Fibroblast of peridontal ligament (primary cell): ENCODE measurements around the gene MYRFL.
"Not testable (repeated sequence)": the region's sequence is repeated elsewhere in the genome, so short reads cannot be mapped to it uniquely, and the experiment has no call there.

Source experiments
- DNase-seq: peaks from one replicate; pipeline ENCODE4 v3.0.0-alpha.2; 2010; ENCODE audit errors: extremely low read depth

MYRFL gene

DNA sequence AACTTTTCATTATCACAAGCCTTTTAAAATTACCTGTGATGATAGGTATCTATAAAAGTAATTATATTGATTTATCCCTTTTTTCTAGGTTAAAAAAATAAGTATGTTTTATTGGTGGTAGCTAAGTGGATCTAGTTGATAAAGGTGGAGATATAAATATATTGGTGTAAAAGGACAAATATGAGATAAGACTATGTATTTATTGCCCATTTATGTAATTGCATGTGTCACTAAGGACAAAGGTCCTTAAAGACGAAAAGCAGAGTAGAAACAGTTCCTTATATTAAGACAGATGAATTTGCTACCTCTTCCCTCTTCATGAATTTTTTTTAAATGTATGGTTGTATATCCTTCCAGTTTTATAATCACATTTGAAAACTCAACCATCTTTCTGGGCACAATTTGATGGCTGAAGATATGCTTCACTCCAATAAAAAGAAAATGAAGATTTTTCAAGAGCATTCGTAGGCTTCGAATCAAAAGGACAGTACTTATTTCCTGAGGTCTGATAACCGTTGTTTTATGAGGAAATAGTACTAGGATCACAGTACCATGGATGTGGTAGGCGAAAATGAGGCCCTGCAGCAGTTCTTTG, at the start of gene MYRFL:
TSS of gene MYRFL (plus strand) at position 262 of the 595 bp plus-strand sequence. CDS start at position 553, 291 bp downstream.
- no peak for DNase-seq

DNA sequence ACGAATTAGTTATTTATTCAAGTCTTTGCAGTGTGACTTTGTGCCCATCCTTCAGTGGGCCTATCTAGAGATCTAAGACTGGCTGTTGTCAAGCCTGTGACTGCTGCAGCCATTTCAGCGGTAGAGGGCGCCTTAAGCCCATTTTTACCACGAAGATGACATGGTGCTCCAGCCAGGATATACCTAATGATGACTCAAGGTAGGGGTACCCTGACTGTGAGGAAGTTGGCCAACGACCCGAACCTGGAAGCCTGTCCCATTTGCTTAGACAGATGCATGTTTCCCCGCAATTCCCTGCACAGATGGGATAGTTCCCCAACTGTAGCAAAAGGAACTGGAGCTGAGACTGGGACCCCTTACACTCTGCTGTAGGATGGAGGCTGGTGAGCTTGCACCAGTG, 45.1 kb upstream of the MYRFL start:
- DNase-seq, result peak; percentile 9

DNA sequence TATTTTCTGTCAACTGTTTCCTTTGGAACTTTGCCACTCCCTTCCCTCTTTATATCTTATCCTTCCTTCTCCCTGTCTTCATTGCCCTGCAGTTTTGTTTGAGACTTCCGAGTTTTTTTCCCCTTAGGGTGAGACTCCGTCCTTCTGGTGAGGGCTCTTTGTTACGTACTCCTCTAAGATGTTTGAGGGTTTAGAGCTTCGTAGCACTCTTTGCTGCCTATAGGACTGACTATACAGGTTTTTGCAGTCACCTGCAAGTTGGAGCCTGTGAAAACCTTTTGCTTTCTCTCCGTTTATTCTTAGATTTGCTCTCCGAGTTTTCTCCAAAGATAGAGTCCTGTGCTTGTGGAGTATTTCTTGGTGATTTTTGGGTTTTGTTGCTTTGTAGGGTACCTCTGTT, 41.7 kb upstream of the MYRFL start:
- DNase-seq, result no peak

DNA sequence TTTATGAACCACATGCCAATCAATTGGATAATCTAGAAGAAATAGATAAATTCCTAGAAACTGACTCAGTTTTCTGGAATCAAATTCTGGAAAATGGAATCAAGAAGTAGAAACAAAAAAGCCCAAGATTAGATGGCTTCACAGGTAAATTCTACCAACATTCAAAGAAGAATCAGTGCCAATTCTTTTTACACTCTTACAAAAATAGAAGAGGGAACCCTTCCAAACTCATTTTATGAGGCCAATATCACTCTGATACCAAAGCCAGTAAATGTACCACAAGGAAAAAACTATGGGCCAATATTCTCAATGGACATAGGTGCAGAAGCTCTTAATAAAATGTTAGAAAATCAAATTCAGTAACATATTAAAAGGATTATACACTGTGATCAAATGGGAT, 35.7 kb upstream of the MYRFL start:
- no peak for DNase-seq

DNA sequence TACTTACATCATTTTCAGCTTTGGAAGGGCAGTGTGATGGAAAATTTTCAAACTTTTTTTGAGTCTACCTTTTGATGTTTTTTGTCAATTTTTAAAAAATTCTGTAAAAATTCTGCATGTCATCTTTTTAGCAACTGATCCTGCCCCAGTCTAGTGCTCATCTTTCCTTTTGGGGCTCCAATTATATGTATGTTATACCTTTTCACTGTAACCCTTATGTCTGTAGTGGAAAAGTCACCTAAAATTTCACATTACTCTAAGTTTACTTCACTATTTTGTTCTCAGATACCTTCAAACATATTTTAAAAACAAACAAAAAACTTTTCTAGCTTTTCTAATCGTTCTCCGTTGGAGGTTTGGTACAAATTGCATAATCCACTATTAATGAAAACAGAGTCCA, 32.5 kb upstream of the MYRFL start:
- no peak for DNase-seq

DNA sequence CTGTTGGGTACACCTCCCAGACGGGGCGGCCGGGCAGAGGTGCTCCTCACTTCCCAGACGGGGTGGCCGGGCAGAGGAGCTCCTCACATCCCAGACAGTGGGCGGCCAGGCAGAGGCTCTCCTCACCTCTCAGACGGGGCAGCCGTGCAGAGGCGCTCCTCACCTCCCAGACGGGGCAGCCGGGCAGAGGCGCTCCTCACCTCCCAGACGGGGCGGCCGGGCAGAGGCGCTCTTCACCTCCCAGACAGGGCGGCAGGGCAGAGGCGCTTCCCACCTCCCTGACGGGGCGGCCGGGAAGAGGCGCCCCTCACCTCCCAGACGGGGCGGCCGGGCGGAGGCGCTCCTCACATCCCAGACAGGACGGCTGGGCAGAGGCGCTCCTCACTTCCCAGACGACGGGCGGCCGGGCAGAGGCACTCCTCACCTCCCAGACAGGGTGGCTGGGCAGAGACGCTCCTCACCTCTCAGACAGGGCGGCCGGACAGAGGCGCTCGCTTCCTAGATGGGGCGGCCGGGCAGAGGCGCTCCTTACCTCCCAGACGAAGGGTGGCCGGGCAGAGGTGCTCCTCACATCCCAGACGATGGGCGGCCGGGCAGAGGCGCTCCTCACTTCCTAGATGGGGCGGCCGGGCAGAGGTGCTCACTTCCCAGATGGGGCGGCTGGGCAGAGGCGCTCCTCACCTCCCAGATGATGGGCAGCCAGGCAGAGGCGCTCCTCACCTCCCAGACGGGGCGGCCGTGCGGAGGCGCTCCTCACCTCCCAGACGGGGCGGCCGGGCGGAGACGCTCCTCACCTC, 17.7 kb upstream of the MYRFL start:
- DNase-seq, result not testable (repeated sequence)

DNA sequence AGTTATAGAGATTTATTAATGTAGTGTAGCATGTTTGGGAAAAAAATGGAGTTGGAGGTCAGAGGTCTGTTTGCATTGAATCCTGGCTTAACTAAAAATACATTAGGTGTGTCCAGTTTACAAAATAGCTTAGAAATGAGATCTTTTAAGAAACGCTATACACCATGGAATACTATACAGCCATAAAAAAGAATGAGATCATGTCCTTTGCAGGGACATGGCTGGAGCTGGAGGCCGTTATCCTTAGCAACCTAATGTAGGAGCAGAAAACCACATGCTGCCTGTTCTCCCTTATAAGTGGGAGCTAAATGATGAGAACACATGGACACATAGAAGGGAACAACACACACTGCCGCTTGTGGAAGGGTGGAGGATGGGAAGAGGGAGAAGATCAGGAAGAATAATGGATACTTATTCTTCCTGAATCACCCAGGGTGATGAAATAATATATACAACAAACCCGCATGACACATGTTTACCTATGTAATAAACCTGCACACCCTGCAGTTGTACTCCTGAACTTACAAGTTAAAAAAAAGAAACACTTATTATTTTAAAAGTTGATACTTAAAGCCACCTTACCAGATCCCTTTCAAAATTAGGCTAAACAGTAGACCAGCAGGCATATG, 14.0 kb upstream of the MYRFL start:
- no peak for DNase-seq

DNA sequence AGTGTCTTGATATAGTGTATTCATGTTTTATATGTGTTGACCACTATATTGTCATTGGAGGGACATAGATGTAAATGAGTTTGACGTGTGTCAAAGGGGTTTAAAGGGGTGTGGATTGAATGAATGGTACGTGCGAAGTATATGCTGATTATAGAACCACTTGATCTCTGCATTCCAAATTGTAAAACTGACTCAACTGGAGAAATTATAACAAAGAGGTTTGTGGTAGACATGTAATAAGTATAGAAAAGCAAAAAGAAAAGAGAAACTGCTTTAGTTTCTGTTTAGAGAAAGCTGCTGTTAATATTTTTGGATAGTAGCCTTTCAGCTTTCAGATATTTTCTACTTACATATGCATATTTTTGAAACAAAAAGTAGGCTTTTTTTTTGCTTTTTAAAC, 8.9 kb upstream of the MYRFL start:
- no peak for DNase-seq

DNA sequence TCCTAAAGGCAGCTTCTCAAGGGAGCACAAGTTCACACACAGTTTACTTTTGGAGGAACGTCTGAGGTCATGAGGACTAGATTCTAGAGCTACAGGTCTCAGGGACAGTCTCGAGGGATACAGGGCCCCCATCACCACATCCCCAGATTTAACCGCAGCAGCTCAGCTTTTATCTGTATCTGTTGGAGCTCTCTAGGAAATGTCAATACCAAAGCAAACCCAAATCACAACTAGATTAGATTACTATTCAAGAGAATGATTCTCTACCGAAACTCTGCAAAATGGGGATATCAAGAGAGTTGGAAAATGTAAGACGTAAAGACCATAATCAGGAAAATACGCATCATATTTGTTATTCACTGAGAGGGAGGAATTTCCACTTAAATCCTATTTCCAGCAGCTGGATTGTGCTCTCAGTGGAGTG, 4.0 kb upstream of the MYRFL start:
- no peak for DNase-seq

DNA sequence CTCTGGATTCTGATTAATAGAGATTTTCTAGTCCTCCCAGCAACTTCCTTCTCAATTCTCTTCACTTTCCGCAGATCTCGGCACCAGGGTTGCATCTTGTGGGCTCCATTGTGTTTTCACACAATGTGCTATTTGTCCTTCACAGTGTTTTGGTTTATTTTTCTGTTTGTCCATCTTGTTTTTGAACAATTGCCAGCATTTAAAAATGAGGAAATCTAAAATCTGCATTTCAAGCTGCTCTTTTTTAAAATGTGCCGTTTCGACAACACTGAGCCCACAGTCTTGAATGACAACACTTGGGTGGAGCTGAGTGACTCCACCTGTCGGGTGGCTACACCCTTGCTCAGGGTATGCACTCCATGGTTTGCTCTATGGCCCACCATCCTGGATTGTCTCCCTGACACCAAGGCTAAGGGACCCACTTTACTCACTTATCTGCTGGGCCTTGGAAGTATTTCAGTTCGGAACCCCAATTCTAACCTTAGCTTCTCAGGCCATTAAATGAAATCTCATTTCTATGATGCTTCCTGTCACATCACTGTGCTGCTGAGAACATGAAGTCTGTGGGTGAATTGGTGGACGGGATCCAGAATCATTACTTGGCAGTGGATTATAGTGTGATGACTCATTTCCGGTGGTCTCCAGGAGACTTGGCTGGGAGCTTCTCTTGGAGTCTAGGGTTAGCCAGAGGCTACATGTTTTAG, 3.4 kb upstream of the MYRFL start:
- peak; percentile 25 for DNase-seq

DNA sequence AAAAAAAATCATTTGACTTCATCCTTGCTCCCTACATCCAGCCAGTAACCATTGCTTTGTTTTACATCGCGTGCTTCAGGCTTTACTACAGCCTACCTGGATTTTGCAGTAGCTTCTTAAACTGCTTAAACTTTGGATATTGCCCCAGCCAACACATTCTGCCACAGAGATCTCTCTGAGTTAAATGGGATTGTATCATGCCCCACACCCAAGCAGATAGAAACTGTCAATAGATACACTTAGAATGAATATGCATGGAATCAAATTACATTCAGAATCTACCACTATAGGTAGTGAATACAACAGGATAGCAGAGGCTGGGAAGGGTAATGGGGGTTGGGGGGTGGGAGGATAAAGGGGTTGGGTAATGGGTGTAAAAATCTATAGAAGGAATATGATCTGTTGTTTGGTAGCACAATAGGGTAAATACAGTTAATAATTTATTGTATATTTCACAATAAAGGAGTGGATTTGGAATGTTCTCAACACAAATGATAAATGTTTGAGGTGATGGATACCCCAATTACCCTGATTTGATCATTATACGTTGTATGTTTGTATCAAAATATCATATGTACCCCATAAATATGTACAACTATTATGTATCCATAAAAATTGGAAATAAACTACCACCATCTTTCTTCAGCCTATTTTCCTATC, 2.7 kb upstream of the MYRFL start:
- DNase-seq, result no peak

DNA sequence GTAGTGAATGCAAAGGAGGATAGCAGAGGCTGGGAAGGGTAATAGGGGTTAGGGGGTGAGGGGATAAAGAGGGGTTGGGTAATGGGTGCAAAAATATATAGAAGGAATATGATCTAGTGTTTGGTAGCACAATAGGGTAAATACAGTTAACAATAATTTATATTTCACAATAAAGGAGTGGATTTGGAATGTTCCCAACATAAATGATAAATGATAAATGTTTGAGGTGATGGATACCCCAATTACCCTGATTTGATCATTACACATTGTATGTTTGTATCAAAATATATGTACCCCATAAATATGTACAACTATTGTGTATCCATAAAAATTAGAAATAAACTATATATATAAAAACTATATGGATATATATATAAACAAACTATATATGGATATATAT, 999 bp upstream of the MYRFL start:
- DNase-seq, result no peak

DNA sequence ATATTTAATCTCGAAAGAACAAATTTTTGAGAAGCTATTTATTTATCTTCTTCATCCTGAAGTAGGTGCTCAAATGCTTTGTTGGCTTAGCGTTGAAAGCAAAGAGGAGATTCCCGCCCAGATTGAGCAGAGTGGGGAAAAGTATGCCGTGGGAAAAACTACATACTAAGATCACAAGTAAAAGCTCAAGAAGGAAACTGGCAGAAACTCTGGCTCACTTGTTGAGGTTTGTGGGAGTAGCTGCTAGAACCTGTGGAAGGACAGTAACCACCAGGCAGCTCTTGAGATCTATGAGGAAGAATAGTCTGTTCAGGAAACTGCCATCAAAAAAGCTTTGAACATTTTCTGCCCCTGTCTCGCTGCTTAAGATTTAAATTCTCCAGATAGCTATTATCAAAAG, 3.9 kb downstream of the MYRFL start:
- DNase-seq, result no peak

DNA sequence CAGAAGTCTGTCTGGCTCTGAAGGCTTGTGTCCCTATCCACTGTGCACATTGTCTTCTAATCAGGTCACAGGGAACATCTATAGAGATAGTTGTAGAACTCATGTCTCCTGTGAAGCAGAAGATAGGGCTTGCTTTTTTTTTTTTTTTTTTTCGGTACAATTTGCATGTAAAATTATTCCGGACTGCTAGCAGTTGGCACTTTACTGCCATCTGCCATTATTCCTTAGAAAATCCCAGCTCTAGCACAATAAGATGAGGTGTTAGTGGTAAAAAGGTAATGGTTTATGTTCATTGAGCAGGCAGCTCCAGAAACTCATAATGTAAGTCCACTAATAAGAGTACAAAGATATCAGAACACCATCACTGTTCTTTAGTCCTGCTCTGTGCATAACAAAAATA, 8.7 kb downstream of the MYRFL start:
- no peak for DNase-seq

DNA sequence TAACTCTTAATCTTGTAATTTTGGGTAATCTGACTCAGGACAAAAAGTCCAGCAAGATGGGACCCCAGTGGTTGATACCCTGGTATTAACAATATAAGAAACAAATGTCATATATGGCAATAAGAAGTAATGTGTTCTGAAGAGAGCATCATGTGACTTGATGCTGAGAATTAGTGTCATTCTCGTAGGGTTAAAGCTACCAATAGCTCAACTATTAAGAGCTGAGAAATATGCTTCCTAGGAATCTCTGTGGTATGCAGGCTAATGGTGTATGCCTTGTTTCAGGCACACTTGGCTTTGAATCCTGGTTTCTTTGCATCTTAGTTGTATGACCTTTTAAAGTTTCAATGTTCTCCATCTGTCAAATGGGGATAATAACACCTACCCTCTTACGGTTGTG, 9.1 kb downstream of the MYRFL start:
- no peak for DNase-seq

DNA sequence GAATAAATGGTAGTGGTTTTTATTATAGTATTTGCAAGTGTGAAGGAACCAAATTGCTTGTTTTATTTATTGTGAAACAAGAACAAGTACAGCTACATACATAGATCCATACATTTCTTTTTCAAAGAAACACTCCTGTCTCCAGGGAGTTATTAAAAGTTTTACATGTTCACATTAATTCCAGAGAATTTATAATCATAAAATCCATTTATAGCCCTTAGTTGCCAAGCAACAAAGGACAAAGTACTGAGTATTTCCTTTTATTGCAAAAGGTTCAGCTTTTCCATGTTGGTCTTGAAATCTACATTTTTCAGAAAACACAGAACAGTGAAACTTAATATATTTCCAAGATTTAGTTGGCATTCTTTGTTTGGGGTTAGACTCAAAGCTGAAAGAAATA, 9.5 kb downstream of the MYRFL start:
- DNase-seq, result no peak

DNA sequence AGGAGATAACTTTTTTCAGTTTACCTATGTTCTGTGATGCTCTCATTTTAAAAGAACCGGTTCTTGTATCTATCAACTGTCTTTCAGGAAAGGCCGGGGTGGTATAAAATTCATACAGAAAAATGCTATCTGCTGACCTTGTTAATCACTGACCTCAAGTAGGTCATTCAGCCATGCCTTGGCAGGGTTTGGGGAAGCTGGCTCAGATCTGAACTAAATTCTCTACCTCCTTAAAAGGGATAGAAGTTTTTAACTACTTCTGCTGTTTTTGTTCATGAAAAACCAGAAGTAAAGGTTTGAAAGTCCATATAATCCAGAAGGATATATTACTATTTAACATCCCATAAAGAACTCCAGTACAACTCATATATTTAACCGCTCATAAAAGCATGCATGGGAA, 10.1 kb downstream of the MYRFL start:
- no peak for DNase-seq

DNA sequence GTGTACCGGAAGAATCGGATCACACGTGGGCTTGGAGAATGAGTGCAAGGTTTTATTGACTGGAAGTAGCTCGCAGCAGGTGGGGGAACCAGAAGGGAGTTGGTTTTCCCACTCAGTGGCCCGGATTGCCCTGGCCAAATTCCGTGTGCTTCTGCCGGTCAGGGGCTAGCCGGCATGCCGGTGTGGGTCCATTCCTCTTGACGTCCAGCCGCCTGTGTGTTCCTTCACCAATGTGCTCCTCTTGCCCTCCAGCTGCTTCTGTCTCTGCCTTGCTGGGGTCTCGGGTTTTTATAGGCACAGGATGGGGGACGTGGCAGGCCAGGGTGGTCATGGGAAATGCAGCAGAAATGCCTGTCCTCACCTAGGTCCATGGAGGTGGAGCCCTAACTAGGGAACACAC, 11.0 kb downstream of the MYRFL start:
- DNase-seq, result no peak

DNA sequence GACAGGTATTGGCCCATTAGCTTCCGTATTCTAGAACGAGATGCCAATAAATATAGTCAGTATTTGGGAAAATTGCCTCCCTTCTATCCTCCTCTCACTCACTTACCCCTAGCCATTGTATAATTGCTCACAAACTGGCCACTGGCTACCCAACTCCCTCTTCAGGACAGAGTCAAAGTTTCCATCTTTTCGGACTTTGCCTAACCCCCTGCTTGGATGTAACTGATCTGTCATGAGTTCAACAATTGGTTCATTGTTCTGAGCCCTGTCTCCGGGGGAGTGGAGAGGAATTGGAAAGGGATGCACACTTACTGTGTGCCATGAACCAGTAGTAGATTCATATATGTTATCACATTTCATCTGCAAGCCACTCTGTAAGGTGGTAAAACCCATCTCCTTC, 12.2 kb downstream of the MYRFL start:
- DNase-seq, result no peak

DNA sequence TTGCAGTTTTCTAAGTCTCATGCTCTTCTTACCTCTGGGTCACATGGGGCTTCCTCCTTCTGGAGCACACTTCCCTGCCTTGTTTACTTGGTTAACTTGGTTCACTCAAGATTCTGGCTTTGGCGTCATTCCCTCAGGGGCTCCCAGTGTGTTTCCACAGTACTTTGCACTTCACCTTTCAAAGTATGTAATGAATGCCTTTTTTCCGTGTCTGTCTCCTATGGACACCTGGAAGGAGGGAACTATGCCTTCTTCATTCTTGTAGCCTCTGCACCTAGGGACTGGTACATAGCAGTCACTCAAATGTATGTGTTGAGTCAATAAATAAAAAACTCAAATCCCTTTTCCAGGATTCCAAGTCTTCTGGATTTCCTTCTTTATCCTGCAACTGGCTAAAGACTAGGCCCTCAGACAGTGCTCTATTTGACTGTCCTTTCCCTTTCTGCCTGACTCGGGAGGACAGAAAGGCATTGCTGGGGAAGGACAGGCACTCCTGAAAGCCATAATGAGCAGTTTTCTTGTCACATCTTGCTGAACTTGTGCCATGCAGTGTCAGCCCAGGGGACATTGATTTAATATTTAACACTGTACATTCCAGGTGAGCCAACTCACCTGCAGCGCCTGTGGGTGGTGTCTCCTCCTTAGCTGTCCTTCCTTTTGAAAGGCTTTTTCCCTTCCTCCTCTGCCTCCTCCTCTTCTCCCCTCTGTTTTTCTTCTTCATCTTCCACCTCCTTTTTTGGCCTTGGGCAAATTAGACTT, 12.8 kb downstream of the MYRFL start:
- no peak for DNase-seq

DNA sequence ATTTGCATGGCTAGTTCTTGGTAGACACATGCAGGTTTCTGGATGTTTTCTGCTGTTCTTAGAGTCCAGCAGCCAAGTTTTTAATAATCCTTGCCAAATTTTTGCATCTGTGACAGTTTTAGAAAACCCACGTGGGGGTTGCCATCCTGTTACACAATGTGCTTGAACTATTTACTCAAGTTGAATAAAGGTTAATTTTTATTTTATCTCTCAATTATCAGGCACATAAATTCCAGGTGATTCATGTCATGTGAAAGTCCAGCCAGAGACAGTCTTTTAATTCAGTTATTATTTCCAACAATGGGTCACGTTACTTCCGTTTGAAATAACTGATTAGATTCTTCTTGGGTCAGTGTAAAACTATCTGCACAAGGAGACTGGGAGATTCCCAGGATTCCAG, 15.7 kb downstream of the MYRFL start:
- no peak for DNase-seq
